HG02642 (cell line): ENCODE results near the gene SGMS1.
A peak's percentile ranks its signal among the peaks of the same experiment; 100 is the strongest.

Source experiments
- ATAC-seq: cut with Tn5 transposase; IDR thresholded peaks from one replicate; pipeline ENCODE4 v1.9.1; 2021; ENCODE audit warnings: mild to moderate bottlenecking; ENCODE audit not compliant: unreplicated experiment, poor library complexity

SGMS1 gene

GRCh38 chr10:50636618-50637579 is 13.1 kb upstream of the SGMS1 start:
- peak; percentile 92 for ATAC-seq

GRCh38 chr10:50635286-50635685 is 11.5 kb upstream of the SGMS1 start:
- no peak for ATAC-seq

GRCh38 chr10:50634479-50634878 is 10.7 kb upstream of the SGMS1 start:
- no peak for ATAC-seq

GRCh38 chr10:50631052-50631451 is 7.3 kb upstream of the SGMS1 start:
- ATAC-seq, result no peak

GRCh38 chr10:50629495-50630122 is 5.9 kb upstream of the SGMS1 start:
- ATAC-seq, result no peak

GRCh38 chr10:50627896-50628295 is 4.1 kb upstream of the SGMS1 start:
- no peak for ATAC-seq

- no peak for ATAC-seq
These were observed 3.7 kb upstream of the SGMS1 start for GRCh38 chr10:50627443-50627842.

- ATAC-seq, result no peak
These were observed 1.9 kb upstream of the SGMS1 start for GRCh38 chr10:50625649-50626132.

- peak; percentile 55 for ATAC-seq
These were observed 1.2 kb upstream of the SGMS1 start for GRCh38 chr10:50624866-50625501.

GRCh38 chr10:50624413-50624865 is 683 bp upstream of the SGMS1 start:
- ATAC-seq, result peak; percentile 60

- ATAC-seq, result peak; percentile 13
These were observed 772 bp downstream of the SGMS1 start for GRCh38 chr10:50622706-50623662.

GRCh38 chr10:50621968-50622705 is 1.6 kb downstream of the SGMS1 start:
- ATAC-seq, result peak; percentile 21

- ATAC-seq, result no peak
These were observed 2.9 kb downstream of the SGMS1 start for GRCh38 chr10:50620899-50621298.

- no peak for ATAC-seq
These were observed 3.9 kb downstream of the SGMS1 start for GRCh38 chr10:50619882-50620281.

GRCh38 chr10:50619166-50619565 is 4.6 kb downstream of the SGMS1 start:
- no peak for ATAC-seq

GRCh38 chr10:50618624-50619023 is 5.1 kb downstream of the SGMS1 start:
- ATAC-seq, result no peak

GRCh38 chr10:50615658-50616057 is 8.1 kb downstream of the SGMS1 start:
- no peak for ATAC-seq

- ATAC-seq, result peak; percentile 46
These were observed 9.2 kb downstream of the SGMS1 start for GRCh38 chr10:50614444-50615137.
